Fibroblast of villous mesenchyme (primary cell): ENCODE results near the gene BANK1. TPM values are rescaled to one million over a fixed set of nuclear protein-coding genes. Genes with fewer than 3 reads are reported as not detected.

Source experiments
- DNase-seq: peaks from one replicate; pipeline ENCODE4 v3.0.0-alpha.2; 2010; ENCODE audit warnings: low read depth
- H3K4me3 ChIP-seq: 2 replicates; pipeline ENCODE4 v1.5.1; 2011; ENCODE audit warnings: low read depth, mild to moderate bottlenecking, low read length
- CTCF ChIP-seq: IDR thresholded peaks from 2 replicates; pipeline ENCODE4 v1.5.1; 2012; ENCODE audit warnings: low read depth, mild to moderate bottlenecking, low read length; ENCODE audit not compliant: insufficient read depth
- total RNA-seq: library from RNA; depleted of rRNA; stranded (reverse); fragments of >200 nt; gene quantifications from 2 replicates; pipeline ENCODE4 v1.2.3, GENCODE V29; 2012

Gene BANK1
- total RNA-seq, 1 donor = 0.86 TPM

GRCh38 chr4:101831816-101832215, 41.3 kb downstream of the BANK1 start:
- TF ChIP-seq CTCF = no peak
- H3K4me3 ChIP-seq = no peak overlapping the region

GRCh38 chr4:101833480-101833879, 43.0 kb downstream of the BANK1 start:
- no peak overlapping the region for H3K4me3 ChIP-seq
- TF ChIP-seq CTCF = no peak
- DNase-seq = no peak

More at GRCh38 chr4:101831816-101832215, 41.3 kb downstream of the BANK1 start:
- no peak for DNase-seq

- DNase-seq = peak; percentile 58
- no peak for TF ChIP-seq CTCF
- H3K4me3 ChIP-seq = no peak overlapping the region
Measured at GRCh38 chr4:101835121-101835904, 44.8 kb downstream of the BANK1 start.

- no peak for TF ChIP-seq CTCF
- no peak for DNase-seq
- no peak overlapping the region for H3K4me3 ChIP-seq
Measured at GRCh38 chr4:101843054-101843453, 52.5 kb downstream of the BANK1 start.

GRCh38 chr4:101846550-101846949, 56.0 kb downstream of the BANK1 start:
- DNase-seq = no peak
- TF ChIP-seq CTCF = no peak
- no peak overlapping the region for H3K4me3 ChIP-seq

- TF ChIP-seq CTCF = no peak
- no peak for DNase-seq
- H3K4me3 ChIP-seq = no peak overlapping the region
Measured at GRCh38 chr4:101850698-101851097, 60.2 kb downstream of the BANK1 start.

- TF ChIP-seq CTCF = no peak
- no peak for DNase-seq
- no peak overlapping the region for H3K4me3 ChIP-seq
Measured at GRCh38 chr4:101851672-101852071, 61.1 kb downstream of the BANK1 start.
